HCT116 (cell line): Measurements from ENCODE around the gene PDCD2. TPM values are rescaled to one million over a fixed set of nuclear protein-coding genes. Genes with fewer than 3 reads are reported as not detected.

Experiments
- ATAC-seq: fragments of 200-7000 bp; cut with Tn5 transposase; 2 replicates; pipeline ENCODE4 v1.9.1; 2020; ENCODE audit warnings: mild to moderate bottlenecking, moderate library complexity
- BruUV-seq: library from RNA; stranded (reverse); fragments of 400-500 nt; replicated peaks from 2 replicates; lab custom pipeline; 2021; lab: Mats Ljungman, UMichigan
- CTCF ChIA-PET: fragments of 300-600 bp; sonication (Branson Sonifier 250); formaldehyde crosslinking; loops from one replicate; lab custom pipeline; 2021; ENCODE audit warnings: antibody characterized with exemption; lab: Charles Lee
- POLR2A ChIA-PET: fragments of 300-600, 350-600 bp; sonication (Branson Sonifier 250); formaldehyde crosslinking; loops from one replicate; lab custom pipeline; 2021; ENCODE audit warnings: antibody characterized with exemption; lab: Charles Lee
- RAD21 ChIA-PET, 2 experiments: fragments of 300-600 bp; sonication (Branson Sonifier 250); formaldehyde crosslinking; loops; one replicate each; lab custom pipeline; 2023; ENCODE audit warnings: low total read pairs in 2 of 2; ENCODE audit not compliant: uncharacterized antibody in 2 of 2, unreplicated experiment in 2 of 2, low non-redundant PET in 1 of 2; lab: Charles Lee
- DNase-seq: peaks from one replicate; pipeline ENCODE4 v3.0.0-alpha.2; 2010; ENCODE audit warnings: low read depth, low spot score
- H2AFZ ChIP-seq: fragments of 200-600 bp; shearing (Covaris generic), sonication (generic); 2 replicates; pipeline ENCODE4 v1.6.1; 2017; ENCODE audit warnings: low read depth, mixed run types, mixed read lengths, antibody characterized with exemption, low read length; ENCODE audit not compliant: poor library complexity, severe bottlenecking
- H3K27ac ChIP-seq: 2 replicates; pipeline ENCODE4 v1.5.1; 2012; ENCODE audit warnings: low read depth, low read length
- H3K27me3 ChIP-seq: fragments of 200-600 bp; sonication (generic); 2 replicates; pipeline ENCODE4 v1.6.1; 2016; ENCODE audit warnings: mixed run types, low read length, mixed read lengths; ENCODE audit not compliant: insufficient read depth
- H3K36me3 ChIP-seq, 2 experiments: fragments of 200-500 bp in 1 of 2; fragments of 200-600 bp in 1 of 2; sonication (Bioruptor generic) in 1 of 2; sonication (generic) in 1 of 2; 2 replicates each; pipeline versions ENCODE4 v1.5.1 to v1.6.1; 2014 to 2016; ENCODE audit warnings: low read length in 2 of 2, inconsistent platforms in 1 of 2, mixed read lengths in 1 of 2, mixed run types in 1 of 2; ENCODE audit not compliant: insufficient read depth in 2 of 2, control insufficient read depth in 1 of 2
- H3K4me1 ChIP-seq, 2 experiments: fragments of 200-600 bp in 1 of 2; sonication (generic) in 1 of 2; 2 replicates each; pipeline versions ENCODE4 v1.5.1 to v1.6.1; 2012 to 2017; ENCODE audit warnings: low read length in 2 of 2, inconsistent platforms in 1 of 2, mild to moderate bottlenecking in 1 of 2, mixed read lengths in 1 of 2, mixed run types in 1 of 2, moderate library complexity in 1 of 2; ENCODE audit not compliant: insufficient read depth in 2 of 2, control insufficient read depth in 1 of 2
- H3K4me2 ChIP-seq: fragments of 200-600 bp; sonication (generic); 2 replicates; pipeline ENCODE4 v1.6.1; 2017; ENCODE audit warnings: mixed run types, low read length, mixed read lengths
- H3K4me3 ChIP-seq, 2 experiments: fragments of 200-600 bp in 1 of 2; sonication (generic) in 1 of 2; replicated peaks in 1 of 2; 2 replicates each; pipeline ENCODE4 v1.5.1; 2011 to 2016; ENCODE audit warnings: low read length in 2 of 2, control low read depth in 1 of 2, low read depth in 1 of 2, mild to moderate bottlenecking in 1 of 2, mixed read lengths in 1 of 2, mixed run types in 1 of 2
- H3K79me2 ChIP-seq: fragments of 200-600 bp; sonication (generic); 2 replicates; pipeline ENCODE4 v1.6.1; 2017; ENCODE audit warnings: mild to moderate bottlenecking, mixed run types, low read length, moderate library complexity, mixed read lengths; ENCODE audit not compliant: insufficient read depth
- H3K9ac ChIP-seq: fragments of 200-600 bp; sonication (generic); 2 replicates; pipeline ENCODE4 v1.6.1; 2016; ENCODE audit warnings: low read length, mixed read lengths
- H3K9me2 ChIP-seq: fragments of 200-600 bp; sonication (generic), shearing (Covaris generic); 2 replicates; pipeline ENCODE4 v1.6.1; 2017; ENCODE audit warnings: mixed run types, mild to moderate bottlenecking, moderate library complexity; ENCODE audit not compliant: insufficient read depth
- H3K9me3 ChIP-seq, 2 experiments: fragments of 200-500 bp in 1 of 2; fragments of 200-600 bp in 1 of 2; sonication (Bioruptor generic) in 1 of 2; sonication (generic) in 1 of 2; 2 replicates each; pipeline ENCODE4 v1.6.1; 2014 to 2017; ENCODE audit warnings: low read length in 2 of 2, mixed read lengths in 2 of 2, inconsistent platforms in 1 of 2, low read depth in 1 of 2, mild to moderate bottlenecking in 1 of 2, mixed run types in 1 of 2, moderate library complexity in 1 of 2; ENCODE audit not compliant: control insufficient read depth in 1 of 2, insufficient read depth in 1 of 2
- H4K20me1 ChIP-seq: fragments of 200-600 bp; sonication (generic), shearing (Covaris generic); 2 replicates; pipeline ENCODE4 v1.6.1; 2017; ENCODE audit warnings: mixed run types, mild to moderate bottlenecking, moderate library complexity; ENCODE audit not compliant: insufficient read depth
- ELF1 ChIP-seq: IDR thresholded peaks from 2 replicates; pipeline ENCODE4 v1.6.1; 2012; ENCODE audit warnings: low read depth, borderline replicate concordance
- EZH2 ChIP-seq: fragments of 200-600 bp; sonication (generic); IDR thresholded peaks from 2 replicates; pipeline ENCODE4 v1.6.1; 2017; ENCODE audit warnings: antibody characterized with exemption, mixed run types
- EZH2phosphoT487 ChIP-seq: fragments of 200-600 bp; IDR thresholded peaks from 2 replicates; pipeline ENCODE4 v1.6.1; 2018; ENCODE audit warnings: antibody characterized with exemption, borderline replicate concordance
- FOSL1 ChIP-seq: IDR thresholded peaks from 2 replicates; pipeline ENCODE4 v1.6.1; 2012; ENCODE audit warnings: low read depth
- POLR2AphosphoS5 ChIP-seq: IDR thresholded peaks from 2 replicates; pipeline ENCODE4 v1.6.1; 2011; ENCODE audit warnings: mild to moderate bottlenecking, low read depth, low read length, moderate library complexity
- SRF ChIP-seq: IDR thresholded peaks from 2 replicates; pipeline ENCODE4 v1.6.1; 2012; ENCODE audit warnings: low read depth
- YY1 ChIP-seq: IDR thresholded peaks from 2 replicates; pipeline ENCODE4 v1.6.1; 2011; ENCODE audit warnings: low read length, low read depth, moderate library complexity, mild to moderate bottlenecking; ENCODE audit not compliant: insufficient replicate concordance; ENCODE audit errors: extremely low read depth
- intact Hi-C: fragments of 100-400 bp; cut with micrococcal nuclease; formaldehyde crosslinking; loops from 2 replicates; pipeline ENCODE4 v1.10.0; 2022
- total RNA-seq: library from RNA; stranded (reverse); gene quantifications from one replicate; pipeline ENCODE4 v1.2.1, GENCODE V29; 2021; ENCODE audit not compliant: unreplicated experiment
- TF ChIP-seq, protein P1 (sequence below), 3 experiments: fragments of 200-600 bp in 1 of 3; sonication (generic) in 1 of 3; IDR thresholded peaks in 2 of 3; conservative IDR thresholded peaks in 1 of 3; 2 replicates each; pipeline ENCODE4 v1.5.1; 2012 to 2017; ENCODE audit warnings: low read depth in 2 of 3, low read length in 2 of 3, antibody characterized with exemption in 1 of 3, borderline replicate concordance in 1 of 3, control low read depth in 1 of 3, mild to moderate bottlenecking in 1 of 3, mixed read lengths in 1 of 3, mixed run types in 1 of 3, moderate library complexity in 1 of 3; ENCODE audit not compliant: insufficient read depth in 1 of 3
- TF ChIP-seq, protein P2 (sequence below): IDR thresholded peaks from 2 replicates; pipeline ENCODE4 v1.6.1; 2012
- TF ChIP-seq, protein P3 (sequence below): IDR thresholded peaks from 2 replicates; pipeline ENCODE4 v1.6.1; 2011; ENCODE audit warnings: mild to moderate bottlenecking, low read length, moderate library complexity; ENCODE audit not compliant: insufficient replicate concordance; ENCODE audit errors: extremely low read depth
- TF ChIP-seq, protein P4 (sequence below): IDR thresholded peaks from 2 replicates; pipeline ENCODE4 v1.6.1; 2012

PDCD2 gene
- total RNA-seq, 1 experiment from 2014 or later = 127 TPM

DNA sequence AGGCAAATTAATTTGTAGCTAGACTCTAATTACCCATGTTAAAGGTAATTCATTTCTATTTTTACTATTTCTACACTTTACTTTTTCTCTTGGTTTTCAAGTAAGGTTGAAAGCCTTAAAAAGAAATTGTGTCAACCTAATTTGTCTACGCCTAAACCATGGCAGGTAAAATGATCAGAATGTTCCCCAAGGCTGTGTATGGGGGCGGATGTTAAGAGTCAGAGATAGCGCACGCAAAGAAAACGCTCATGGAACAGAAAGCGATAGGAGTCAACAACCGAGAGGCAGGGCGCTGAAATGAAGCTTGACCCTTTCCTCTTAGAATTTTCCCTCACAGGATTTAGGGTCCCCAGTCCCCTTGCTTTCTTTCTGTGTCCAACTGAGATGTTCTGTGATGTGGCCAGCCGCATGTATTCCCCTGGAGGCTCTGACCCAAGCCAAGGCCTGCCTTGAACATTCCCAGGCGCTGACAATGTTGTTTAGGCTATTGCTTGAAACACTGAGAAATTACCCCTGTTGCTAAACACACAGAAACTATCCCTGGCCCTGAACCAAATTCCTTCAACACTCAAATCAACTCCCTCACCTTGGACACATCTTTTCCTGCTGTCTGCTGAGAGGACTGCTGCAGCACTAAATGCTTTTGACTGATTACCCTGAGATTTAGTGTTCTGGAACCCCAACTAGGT, 42.3 kb downstream of the PDCD2 start:
- CTCF ChIA-PET = interaction anchor here (0.9 kb wide), 1 partner anchor 12 kb away, joined by 5 read pairs; no protein-coding TSS in a partner anchor
- no peak for TF ChIP-seq FOSL1
- TF ChIP-seq, protein P1, sequence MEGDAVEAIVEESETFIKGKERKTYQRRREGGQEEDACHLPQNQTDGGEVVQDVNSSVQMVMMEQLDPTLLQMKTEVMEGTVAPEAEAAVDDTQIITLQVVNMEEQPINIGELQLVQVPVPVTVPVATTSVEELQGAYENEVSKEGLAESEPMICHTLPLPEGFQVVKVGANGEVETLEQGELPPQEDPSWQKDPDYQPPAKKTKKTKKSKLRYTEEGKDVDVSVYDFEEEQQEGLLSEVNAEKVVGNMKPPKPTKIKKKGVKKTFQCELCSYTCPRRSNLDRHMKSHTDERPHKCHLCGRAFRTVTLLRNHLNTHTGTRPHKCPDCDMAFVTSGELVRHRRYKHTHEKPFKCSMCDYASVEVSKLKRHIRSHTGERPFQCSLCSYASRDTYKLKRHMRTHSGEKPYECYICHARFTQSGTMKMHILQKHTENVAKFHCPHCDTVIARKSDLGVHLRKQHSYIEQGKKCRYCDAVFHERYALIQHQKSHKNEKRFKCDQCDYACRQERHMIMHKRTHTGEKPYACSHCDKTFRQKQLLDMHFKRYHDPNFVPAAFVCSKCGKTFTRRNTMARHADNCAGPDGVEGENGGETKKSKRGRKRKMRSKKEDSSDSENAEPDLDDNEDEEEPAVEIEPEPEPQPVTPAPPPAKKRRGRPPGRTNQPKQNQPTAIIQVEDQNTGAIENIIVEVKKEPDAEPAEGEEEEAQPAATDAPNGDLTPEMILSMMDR (IDR thresholded peaks at IDR 0.05 in 2 of 3, conservative IDR thresholded peaks at IDR 0.05 in 1 of 3; ENCODE audit: borderline replicate concordance in 1 of 3, insufficient read depth in 1 of 3, low read depth in 2 of 3, low read length in 2 of 3) = no peak
- Histone ChIP-seq H3K4me2 (no peak overlapping the region), H3K9me2 (no peaks in the 10 kb centered on the region), H3K4me3 (no peak overlapping the region), H2AFZ (no peak overlapping the region), H3K27ac (no peak overlapping the region), H4K20me1 (peaks cover 35% of the 10 kb centered on the region), H3K79me2 (peaks cover 100% of the 10 kb centered on the region), H3K9me3 (no peaks in the 10 kb centered on the region), H3K36me3 (peaks cover 77 to 88% of the 10 kb centered on the region in 2 experiments), H3K4me1 (no peaks in the 10 kb centered on the region), H3K9ac (no peak overlapping the region), H3K27me3 (no peaks in the 10 kb centered on the region)
- no TSS peak for BruUV-seq
- DNase-seq (no peak), ATAC-seq (no peak)
- RAD21 ChIA-PET = no interaction called here
- POLR2A ChIA-PET = no interaction called here
- intact Hi-C loops = no loop called here

DNA sequence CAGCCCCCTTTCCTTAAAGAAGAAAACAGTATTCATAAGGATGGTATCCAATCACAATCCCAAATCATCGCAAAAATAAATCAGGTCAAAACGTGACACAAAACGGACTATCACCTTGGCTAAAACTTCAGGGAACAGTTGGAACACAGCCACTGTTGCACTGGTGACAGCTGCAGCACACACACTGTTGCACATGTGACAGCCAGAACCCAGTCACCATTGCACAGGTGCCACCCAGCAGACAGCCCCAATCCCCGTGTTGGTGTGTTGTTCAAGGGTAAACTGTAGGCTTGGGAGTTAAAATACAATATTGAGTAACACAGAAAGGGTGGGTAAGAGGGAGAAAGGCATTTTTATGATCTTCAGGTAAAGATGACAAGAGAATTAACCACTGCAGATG, 47.1 kb downstream of the PDCD2 start:
- no peak overlapping the region for H3K27ac ChIP-seq
- ChIA-PET RAD21 (no interaction called here), CTCF (no interaction called here), POLR2A (no interaction called here)
- no TSS peak for BruUV-seq
- no peak overlapping the region for H3K4me3 ChIP-seq
- H3K4me1 ChIP-seq = no peaks in the 10 kb centered on the region
- intact Hi-C loops = no loop called here
- no peaks in the 10 kb centered on the region for H3K9me2 ChIP-seq
- H3K4me2 ChIP-seq = no peak overlapping the region
- H3K79me2 ChIP-seq = peaks cover 68% of the 10 kb centered on the region
- peaks cover 73 to 83% of the 10 kb centered on the region in 2 experiments for H3K36me3 ChIP-seq
- H4K20me1 ChIP-seq = peaks cover 18% of the 10 kb centered on the region
- DNase-seq (no peak), ATAC-seq (no peak)
- H3K9ac ChIP-seq = no peak overlapping the region
- H3K9me3 ChIP-seq = no peaks in the 10 kb centered on the region
- no peaks in the 10 kb centered on the region for H3K27me3 ChIP-seq
- no peak overlapping the region for H2AFZ ChIP-seq
- TF ChIP-seq POLR2AphosphoS5 = no peak
- no peak for TF ChIP-seq EZH2
- no peak for TF ChIP-seq YY1
- TF ChIP-seq, protein P1 (IDR thresholded peaks at IDR 0.05 in 2 of 3, conservative IDR thresholded peaks at IDR 0.05 in 1 of 3; ENCODE audit: borderline replicate concordance in 1 of 3, insufficient read depth in 1 of 3, low read depth in 2 of 3, low read length in 2 of 3) = no peak
- no peak for TF ChIP-seq ELF1
- TF ChIP-seq, protein P2, sequence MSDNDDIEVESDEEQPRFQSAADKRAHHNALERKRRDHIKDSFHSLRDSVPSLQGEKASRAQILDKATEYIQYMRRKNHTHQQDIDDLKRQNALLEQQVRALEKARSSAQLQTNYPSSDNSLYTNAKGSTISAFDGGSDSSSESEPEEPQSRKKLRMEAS = no peak
- TF ChIP-seq EZH2phosphoT487 = no peak
- TF ChIP-seq, protein P3, sequence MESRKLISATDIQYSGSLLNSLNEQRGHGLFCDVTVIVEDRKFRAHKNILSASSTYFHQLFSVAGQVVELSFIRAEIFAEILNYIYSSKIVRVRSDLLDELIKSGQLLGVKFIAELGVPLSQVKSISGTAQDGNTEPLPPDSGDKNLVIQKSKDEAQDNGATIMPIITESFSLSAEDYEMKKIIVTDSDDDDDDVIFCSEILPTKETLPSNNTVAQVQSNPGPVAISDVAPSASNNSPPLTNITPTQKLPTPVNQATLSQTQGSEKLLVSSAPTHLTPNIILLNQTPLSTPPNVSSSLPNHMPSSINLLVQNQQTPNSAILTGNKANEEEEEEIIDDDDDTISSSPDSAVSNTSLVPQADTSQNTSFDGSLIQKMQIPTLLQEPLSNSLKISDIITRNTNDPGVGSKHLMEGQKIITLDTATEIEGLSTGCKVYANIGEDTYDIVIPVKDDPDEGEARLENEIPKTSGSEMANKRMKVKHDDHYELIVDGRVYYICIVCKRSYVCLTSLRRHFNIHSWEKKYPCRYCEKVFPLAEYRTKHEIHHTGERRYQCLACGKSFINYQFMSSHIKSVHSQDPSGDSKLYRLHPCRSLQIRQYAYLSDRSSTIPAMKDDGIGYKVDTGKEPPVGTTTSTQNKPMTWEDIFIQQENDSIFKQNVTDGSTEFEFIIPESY = no peak
- no peak for TF ChIP-seq SRF
- TF ChIP-seq, protein P4, sequence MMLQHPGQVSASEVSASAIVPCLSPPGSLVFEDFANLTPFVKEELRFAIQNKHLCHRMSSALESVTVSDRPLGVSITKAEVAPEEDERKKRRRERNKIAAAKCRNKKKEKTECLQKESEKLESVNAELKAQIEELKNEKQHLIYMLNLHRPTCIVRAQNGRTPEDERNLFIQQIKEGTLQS = no peak
